SK-N-SH treated with all-trans-retinoic acid at 6 μM for 48 hours (cell line): ENCODE results near the gene SNX21.

Experiments used
- ARNTL ChIP-seq: fragments of 450-650 bp; formaldehyde crosslinking; IDR thresholded peaks from 2 replicates; pipeline ENCODE4 v1.5.0; 2020; ENCODE audit warnings: low read depth, mild to moderate bottlenecking, moderate library complexity, borderline replicate concordance
- CSDC2 ChIP-seq: fragments of 250-450 bp; sonication (Bioruptor Pico); IDR thresholded peaks from 2 replicates; pipeline ENCODE4 v1.5.0; 2020; ENCODE audit warnings: mild to moderate bottlenecking, moderate library complexity
- ISL1 ChIP-seq: fragments of 250-450 bp; sonication (Bioruptor Pico); IDR thresholded peaks from 2 replicates; pipeline ENCODE4 v2.1.2; 2022; ENCODE audit warnings: mild to moderate bottlenecking, moderate library complexity
- OSR1 ChIP-seq: fragments of 250-450 bp; sonication (Bioruptor Pico); IDR thresholded peaks from 2 replicates; pipeline ENCODE4 v1.8.0; 2022; ENCODE audit warnings: moderate library complexity, mild to moderate bottlenecking, inconsistent platforms
- PPARA ChIP-seq: fragments of 250-450 bp; sonication (Bioruptor Pico); IDR thresholded peaks from 2 replicates; pipeline ENCODE4 v1.5.0; 2020; ENCODE audit warnings: mild to moderate bottlenecking, borderline replicate concordance
- TCF4 ChIP-seq: fragments of 250-450 bp; sonication (Bioruptor Pico); IDR thresholded peaks from 2 replicates; pipeline ENCODE4 v1.8.0; 2021; ENCODE audit warnings: mild to moderate bottlenecking, moderate library complexity, borderline replicate concordance
- TOX ChIP-seq: fragments of 250-450 bp; sonication (Bioruptor Pico); IDR thresholded peaks from 2 replicates; pipeline ENCODE4 v1.8.0; 2021; ENCODE audit warnings: mild to moderate bottlenecking, moderate library complexity, borderline replicate concordance
- ZFP3 ChIP-seq: fragments of 250-450 bp; sonication (Bioruptor Pico); IDR thresholded peaks from 2 replicates; pipeline ENCODE4 v1.5.0; 2020; ENCODE audit warnings: mild to moderate bottlenecking, moderate library complexity
- ZNF565 ChIP-seq: fragments of 450-650 bp; formaldehyde crosslinking; conservative IDR thresholded peaks from 2 replicates; pipeline ENCODE4 v1.5.0; 2020; ENCODE audit warnings: low read depth, mild to moderate bottlenecking, moderate library complexity
- TF ChIP-seq, protein P1 (sequence below): fragments of 250-450 bp; sonication (Bioruptor Pico); IDR thresholded peaks from 2 replicates; pipeline ENCODE4 v1.8.0; 2020; ENCODE audit warnings: mild to moderate bottlenecking, moderate library complexity, borderline replicate concordance
- TF ChIP-seq, protein P2 (sequence below): fragments of 250-450 bp; sonication (Bioruptor Pico); IDR thresholded peaks from 2 replicates; pipeline ENCODE4 v1.8.0; 2021; ENCODE audit warnings: low read depth, mild to moderate bottlenecking, moderate library complexity, borderline replicate concordance
- TF ChIP-seq, protein P3 (sequence below): fragments of 250-450 bp; sonication (Bioruptor Pico); IDR thresholded peaks from 2 replicates; pipeline ENCODE4 v1.5.1; 2020; ENCODE audit warnings: low read depth, mild to moderate bottlenecking, moderate library complexity
- TF ChIP-seq, protein P4 (sequence below): fragments of 250-450 bp; sonication (Bioruptor Pico); IDR thresholded peaks from 2 replicates; pipeline ENCODE4 v1.5.1; 2021; ENCODE audit warnings: mild to moderate bottlenecking, moderate library complexity

DNA sequence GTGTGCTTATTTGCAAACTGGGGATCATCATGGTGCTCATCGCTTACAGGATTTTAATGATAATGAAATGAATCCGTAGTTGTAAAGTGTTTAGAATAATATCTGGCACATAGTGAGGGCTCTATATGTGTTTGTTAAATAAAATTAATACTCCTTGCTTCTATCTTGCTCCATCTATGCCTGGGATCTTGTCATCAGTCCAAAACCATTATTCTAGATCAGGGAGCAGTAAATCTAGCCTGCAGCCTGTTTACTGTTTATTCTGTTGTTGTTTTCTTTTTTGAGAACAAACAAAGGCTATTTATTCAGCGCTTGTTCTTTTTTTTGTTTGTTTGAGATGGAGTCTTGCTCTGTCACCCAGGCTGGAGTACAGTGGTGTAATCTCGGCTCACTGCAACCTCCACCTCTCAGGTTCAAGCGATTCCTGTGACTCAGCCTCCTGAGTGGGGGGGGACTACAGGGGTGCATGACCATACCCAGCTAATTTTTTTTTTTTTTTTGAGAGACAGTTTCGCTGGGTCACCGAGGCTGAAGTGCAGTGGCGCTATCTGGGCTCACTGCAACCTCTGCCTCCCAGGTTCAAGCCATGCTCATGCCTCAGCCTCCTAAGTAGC is 15.5 kb downstream of the SNX21 start:
- TF ChIP-seq PPARA (CRISPR knock-in tag), result no peak
- no peak for TF ChIP-seq TOX (CRISPR knock-in tag)
- no peak for TF ChIP-seq OSR1 (CRISPR knock-in tag)
- no peak for TF ChIP-seq ARNTL (CRISPR knock-in tag)
- TF ChIP-seq TCF4 (CRISPR knock-in tag), result no peak
- no peak for TF ChIP-seq ZFP3 (CRISPR knock-in tag)
- TF ChIP-seq, protein P1, sequence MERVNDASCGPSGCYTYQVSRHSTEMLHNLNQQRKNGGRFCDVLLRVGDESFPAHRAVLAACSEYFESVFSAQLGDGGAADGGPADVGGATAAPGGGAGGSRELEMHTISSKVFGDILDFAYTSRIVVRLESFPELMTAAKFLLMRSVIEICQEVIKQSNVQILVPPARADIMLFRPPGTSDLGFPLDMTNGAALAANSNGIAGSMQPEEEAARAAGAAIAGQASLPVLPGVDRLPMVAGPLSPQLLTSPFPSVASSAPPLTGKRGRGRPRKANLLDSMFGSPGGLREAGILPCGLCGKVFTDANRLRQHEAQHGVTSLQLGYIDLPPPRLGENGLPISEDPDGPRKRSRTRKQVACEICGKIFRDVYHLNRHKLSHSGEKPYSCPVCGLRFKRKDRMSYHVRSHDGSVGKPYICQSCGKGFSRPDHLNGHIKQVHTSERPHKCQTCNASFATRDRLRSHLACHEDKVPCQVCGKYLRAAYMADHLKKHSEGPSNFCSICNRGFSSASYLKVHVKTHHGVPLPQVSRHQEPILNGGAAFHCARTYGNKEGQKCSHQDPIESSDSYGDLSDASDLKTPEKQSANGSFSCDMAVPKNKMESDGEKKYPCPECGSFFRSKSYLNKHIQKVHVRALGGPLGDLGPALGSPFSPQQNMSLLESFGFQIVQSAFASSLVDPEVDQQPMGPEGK (CRISPR knock-in tag), result no peak
- TF ChIP-seq CSDC2, result no peak
- TF ChIP-seq, protein P2, sequence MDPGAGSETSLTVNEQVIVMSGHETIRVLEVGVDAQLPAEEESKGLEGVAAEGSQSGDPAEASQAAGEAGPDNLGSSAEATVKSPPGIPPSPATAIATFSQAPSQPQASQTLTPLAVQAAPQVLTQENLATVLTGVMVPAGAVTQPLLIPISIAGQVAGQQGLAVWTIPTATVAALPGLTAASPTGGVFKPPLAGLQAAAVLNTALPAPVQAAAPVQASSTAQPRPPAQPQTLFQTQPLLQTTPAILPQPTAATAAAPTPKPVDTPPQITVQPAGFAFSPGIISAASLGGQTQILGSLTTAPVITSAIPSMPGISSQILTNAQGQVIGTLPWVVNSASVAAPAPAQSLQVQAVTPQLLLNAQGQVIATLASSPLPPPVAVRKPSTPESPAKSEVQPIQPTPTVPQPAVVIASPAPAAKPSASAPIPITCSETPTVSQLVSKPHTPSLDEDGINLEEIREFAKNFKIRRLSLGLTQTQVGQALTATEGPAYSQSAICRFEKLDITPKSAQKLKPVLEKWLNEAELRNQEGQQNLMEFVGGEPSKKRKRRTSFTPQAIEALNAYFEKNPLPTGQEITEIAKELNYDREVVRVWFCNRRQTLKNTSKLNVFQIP (CRISPR knock-in tag), result no peak
- TF ChIP-seq, protein P3, sequence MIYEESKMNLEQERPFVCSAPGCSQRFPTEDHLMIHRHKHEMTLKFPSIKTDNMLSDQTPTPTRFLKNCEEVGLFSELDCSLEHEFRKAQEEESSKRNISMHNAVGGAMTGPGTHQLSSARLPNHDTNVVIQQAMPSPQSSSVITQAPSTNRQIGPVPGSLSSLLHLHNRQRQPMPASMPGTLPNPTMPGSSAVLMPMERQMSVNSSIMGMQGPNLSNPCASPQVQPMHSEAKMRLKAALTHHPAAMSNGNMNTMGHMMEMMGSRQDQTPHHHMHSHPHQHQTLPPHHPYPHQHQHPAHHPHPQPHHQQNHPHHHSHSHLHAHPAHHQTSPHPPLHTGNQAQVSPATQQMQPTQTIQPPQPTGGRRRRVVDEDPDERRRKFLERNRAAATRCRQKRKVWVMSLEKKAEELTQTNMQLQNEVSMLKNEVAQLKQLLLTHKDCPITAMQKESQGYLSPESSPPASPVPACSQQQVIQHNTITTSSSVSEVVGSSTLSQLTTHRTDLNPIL (CRISPR knock-in tag), result no peak
- TF ChIP-seq, protein P4, sequence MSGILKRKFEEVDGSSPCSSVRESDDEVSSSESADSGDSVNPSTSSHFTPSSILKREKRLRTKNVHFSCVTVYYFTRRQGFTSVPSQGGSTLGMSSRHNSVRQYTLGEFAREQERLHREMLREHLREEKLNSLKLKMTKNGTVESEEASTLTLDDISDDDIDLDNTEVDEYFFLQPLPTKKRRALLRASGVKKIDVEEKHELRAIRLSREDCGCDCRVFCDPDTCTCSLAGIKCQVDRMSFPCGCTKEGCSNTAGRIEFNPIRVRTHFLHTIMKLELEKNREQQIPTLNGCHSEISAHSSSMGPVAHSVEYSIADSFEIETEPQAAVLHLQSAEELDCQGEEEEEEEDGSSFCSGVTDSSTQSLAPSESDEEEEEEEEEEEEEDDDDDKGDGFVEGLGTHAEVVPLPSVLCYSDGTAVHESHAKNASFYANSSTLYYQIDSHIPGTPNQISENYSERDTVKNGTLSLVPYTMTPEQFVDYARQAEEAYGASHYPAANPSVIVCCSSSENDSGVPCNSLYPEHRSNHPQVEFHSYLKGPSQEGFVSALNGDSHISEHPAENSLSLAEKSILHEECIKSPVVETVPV, result no peak
- no peak for TF ChIP-seq ZNF565 (CRISPR knock-in tag)
- no peak for TF ChIP-seq ISL1
